GM23338 (cell line): ENCODE results near the gene UNC13C. TPM values are rescaled to one million over a fixed set of nuclear protein-coding genes. Genes with fewer than 3 reads are reported as not detected.

Source experiments
- ATAC-seq: fragments of 200-7000 bp; cut with Tn5 transposase; 3 replicates; pipeline ENCODE4 v1.9.1; 2020
- DNase-seq: peaks from one replicate; pipeline ENCODE4 v3.0.0-alpha.2; 2015; ENCODE audit warnings: low spot score
- H2AFZ ChIP-seq: fragments of 200-600 bp; sonication (generic); 2 replicates; pipeline ENCODE4 v1.8.0; 2016; ENCODE audit warnings: antibody characterized with exemption, mild to moderate bottlenecking, moderate library complexity
- H3F3A ChIP-seq: fragments of 200-600 bp; sonication (generic); replicated peaks from 2 replicates; pipeline ENCODE4 v1.8.0; 2017; ENCODE audit warnings: antibody characterized with exemption, mixed run types, low read depth
- H3K27ac ChIP-seq: fragments of 200-600 bp; sonication (generic); 2 replicates; pipeline ENCODE4 v1.6.1; 2016; ENCODE audit warnings: low read depth
- H3K27me3 ChIP-seq: fragments of 200-600 bp; sonication (generic); 2 replicates; pipeline ENCODE4 v1.8.0; 2016; ENCODE audit warnings: mild to moderate bottlenecking, mixed run types, moderate library complexity; ENCODE audit not compliant: insufficient read depth
- H3K36me3 ChIP-seq: fragments of 200-600 bp; sonication (generic); 2 replicates; pipeline ENCODE4 v1.8.0; 2016; ENCODE audit warnings: mild to moderate bottlenecking; ENCODE audit not compliant: insufficient read depth
- H3K4me1 ChIP-seq: fragments of 200-600 bp; sonication (generic); 2 replicates; pipeline ENCODE4 v1.8.0; 2016; ENCODE audit warnings: mild to moderate bottlenecking, moderate library complexity; ENCODE audit not compliant: insufficient read depth
- H3K4me2 ChIP-seq: fragments of 200-600 bp; sonication (generic); 2 replicates; pipeline ENCODE4 v1.7.1; 2017; ENCODE audit warnings: mixed run types
- H3K4me3 ChIP-seq: fragments of 200-600 bp; sonication (generic); 2 replicates; pipeline ENCODE4 v1.6.1; 2016; ENCODE audit warnings: mixed run types
- H3K79me2 ChIP-seq: fragments of 200-600 bp; sonication (generic); replicated peaks from 2 replicates; pipeline ENCODE4 v1.8.0; 2017; ENCODE audit warnings: mild to moderate bottlenecking; ENCODE audit not compliant: insufficient read depth
- H3K9me2 ChIP-seq: fragments of 200-600 bp; sonication (generic); 2 replicates; pipeline ENCODE4 v1.8.0; 2017; ENCODE audit not compliant: insufficient read depth
- H4K20me1 ChIP-seq: fragments of 200-600 bp; sonication (generic); replicated peaks from 2 replicates; pipeline ENCODE4 v1.8.0; 2017; ENCODE audit warnings: mild to moderate bottlenecking; ENCODE audit not compliant: insufficient read depth
- H3K27ac Mint-ChIP-seq: 2 replicates; pipeline ENCODE4 v1.8.0; 2020; ENCODE audit warnings: inconsistent platforms, mild to moderate bottlenecking, moderate library complexity, mixed read lengths
- H3K27me3 Mint-ChIP-seq: 3 replicates; pipeline ENCODE4 v1.8.0; 2022; ENCODE audit warnings: low read depth, mild to moderate bottlenecking, moderate library complexity, mixed read lengths, inconsistent platforms; ENCODE audit not compliant: insufficient read depth, poor library complexity
- H3K36me3 Mint-ChIP-seq: 3 replicates; pipeline ENCODE4 v1.8.0; 2021; ENCODE audit warnings: low read depth, mild to moderate bottlenecking, inconsistent platforms, moderate library complexity, mixed read lengths
- H3K4me1 Mint-ChIP-seq: 3 replicates; pipeline ENCODE4 v1.8.0; 2020; ENCODE audit warnings: mild to moderate bottlenecking, inconsistent platforms, mixed read lengths
- H3K4me3 Mint-ChIP-seq: 3 replicates; pipeline ENCODE4 v1.8.0; 2021; ENCODE audit warnings: moderate library complexity, mild to moderate bottlenecking, inconsistent platforms, mixed read lengths
- H3K9me3 Mint-ChIP-seq: 3 replicates; pipeline ENCODE4 v1.8.0; 2020; ENCODE audit warnings: moderate library complexity, mild to moderate bottlenecking, inconsistent platforms, mixed read lengths
- EZH2 ChIP-seq: fragments of 200-600 bp; sonication (generic); IDR thresholded peaks from one replicate; pipeline ENCODE4 v1.8.0; 2017; ENCODE audit warnings: antibody characterized with exemption, mild to moderate bottlenecking, low read depth; ENCODE audit not compliant: unreplicated experiment
- EZH2phosphoT487 ChIP-seq: fragments of 200-600 bp; sonication (generic); IDR thresholded peaks from one replicate; pipeline ENCODE4 v1.8.1; 2018; ENCODE audit warnings: antibody characterized with exemption; ENCODE audit not compliant: unreplicated experiment
- JUNB ChIP-seq: IDR thresholded peaks from one replicate; pipeline ENCODE4 v1.6.1; 2016; ENCODE audit warnings: antibody characterized with exemption; ENCODE audit not compliant: unreplicated experiment
- ZNF114 ChIP-seq: fragments of 250-450 bp; sonication (Bioruptor Pico); IDR thresholded peaks from 2 replicates; pipeline ENCODE4 v1.5.0; 2020; ENCODE audit warnings: mild to moderate bottlenecking, moderate library complexity
- ZNF331 ChIP-seq: fragments of 250-450 bp; sonication (Bioruptor Pico); IDR thresholded peaks from 2 replicates; pipeline ENCODE4 v1.5.0; 2020; ENCODE audit warnings: low read depth, mild to moderate bottlenecking, moderate library complexity
- polyA plus RNA-seq: library from polyadenylated mRNA; unstranded; fragments of >200 nt; fragmentation: Nextera tagmentation; extraction: Ambion mirVana; gene quantifications from 2 replicates; pipeline ENCODE4 v1.2.1, GENCODE V29; 2016
- total RNA-seq: library from RNA; depleted of rRNA; stranded (reverse); fragments of >200 nt; shearing (Covaris generic); gene quantifications from 2 replicates; pipeline ENCODE4 v1.2.3, GENCODE V29; 2014
- TF ChIP-seq, protein P1 (sequence below): IDR thresholded peaks from one replicate; pipeline ENCODE4 v1.6.1; 2018; ENCODE audit warnings: antibody characterized with exemption; ENCODE audit not compliant: unreplicated experiment
- TF ChIP-seq, protein P2 (sequence below): IDR thresholded peaks from 2 replicates; pipeline ENCODE4 v1.6.1; 2016; ENCODE audit warnings: antibody characterized with exemption
- TF ChIP-seq, protein P3 (sequence below): fragments of 250-450 bp; sonication (Bioruptor Pico); IDR thresholded peaks from 2 replicates; pipeline ENCODE4 v1.5.0; 2020; ENCODE audit warnings: mild to moderate bottlenecking, moderate library complexity

Gene UNC13C
- total and polyA plus RNA-seq, 2 experiments from 2014 or later = 0.03 TPM; not detected in 1

DNA sequence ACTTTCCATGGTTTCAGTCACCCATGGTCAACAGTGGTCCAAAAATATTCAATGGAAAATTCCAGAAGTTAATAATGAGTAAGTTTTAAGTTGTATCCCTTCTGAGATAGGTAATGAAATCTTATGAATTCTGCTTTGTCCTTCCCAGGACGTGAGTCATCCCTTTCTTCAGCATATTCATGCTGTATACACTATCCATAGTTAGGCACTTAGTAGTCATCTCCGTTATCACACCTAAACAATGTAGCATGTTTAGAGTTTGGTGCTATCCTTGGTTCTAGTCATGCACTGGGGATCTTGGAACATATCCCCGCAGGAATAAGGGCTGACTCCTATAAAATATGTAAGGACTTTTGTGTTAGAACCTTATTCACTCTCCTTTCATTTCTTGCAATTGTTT, 153.2 kb downstream of the UNC13C start:
- Histone ChIP-seq H3K79me2 (no peaks in the 10 kb centered on the region), H3F3A (no peaks in the 10 kb centered on the region), H3K36me3 (no peaks in the 10 kb centered on the region; the same call in 1 of the 2 replicates), H4K20me1 (no peaks in the 10 kb centered on the region), H3K27ac (no peak overlapping the region), H3K9me2 (no peaks in the 10 kb centered on the region), H3K27me3 (no peaks in the 10 kb centered on the region), H3K4me3 (no peak overlapping the region), H3K4me2 (no peak overlapping the region), H3K4me1 (no peaks in the 10 kb centered on the region), H2AFZ (no peak overlapping the region)
- Mint-ChIP-seq H3K27me3 (no peaks in the 10 kb centered on the region), H3K36me3 (no peaks in the 10 kb centered on the region), H3K4me3 (no peak overlapping the region), H3K9me3 (peaks cover 36% of the 10 kb centered on the region; the same call in 2 of the 3 replicates), H3K4me1 (no peaks in the 10 kb centered on the region), H3K27ac (no peak overlapping the region)
- no peak for DNase-seq
- ATAC-seq = no peak
- TF ChIP-seq ZNF114 (CRISPR knock-in tag) = no peak
- TF ChIP-seq, protein P1, sequence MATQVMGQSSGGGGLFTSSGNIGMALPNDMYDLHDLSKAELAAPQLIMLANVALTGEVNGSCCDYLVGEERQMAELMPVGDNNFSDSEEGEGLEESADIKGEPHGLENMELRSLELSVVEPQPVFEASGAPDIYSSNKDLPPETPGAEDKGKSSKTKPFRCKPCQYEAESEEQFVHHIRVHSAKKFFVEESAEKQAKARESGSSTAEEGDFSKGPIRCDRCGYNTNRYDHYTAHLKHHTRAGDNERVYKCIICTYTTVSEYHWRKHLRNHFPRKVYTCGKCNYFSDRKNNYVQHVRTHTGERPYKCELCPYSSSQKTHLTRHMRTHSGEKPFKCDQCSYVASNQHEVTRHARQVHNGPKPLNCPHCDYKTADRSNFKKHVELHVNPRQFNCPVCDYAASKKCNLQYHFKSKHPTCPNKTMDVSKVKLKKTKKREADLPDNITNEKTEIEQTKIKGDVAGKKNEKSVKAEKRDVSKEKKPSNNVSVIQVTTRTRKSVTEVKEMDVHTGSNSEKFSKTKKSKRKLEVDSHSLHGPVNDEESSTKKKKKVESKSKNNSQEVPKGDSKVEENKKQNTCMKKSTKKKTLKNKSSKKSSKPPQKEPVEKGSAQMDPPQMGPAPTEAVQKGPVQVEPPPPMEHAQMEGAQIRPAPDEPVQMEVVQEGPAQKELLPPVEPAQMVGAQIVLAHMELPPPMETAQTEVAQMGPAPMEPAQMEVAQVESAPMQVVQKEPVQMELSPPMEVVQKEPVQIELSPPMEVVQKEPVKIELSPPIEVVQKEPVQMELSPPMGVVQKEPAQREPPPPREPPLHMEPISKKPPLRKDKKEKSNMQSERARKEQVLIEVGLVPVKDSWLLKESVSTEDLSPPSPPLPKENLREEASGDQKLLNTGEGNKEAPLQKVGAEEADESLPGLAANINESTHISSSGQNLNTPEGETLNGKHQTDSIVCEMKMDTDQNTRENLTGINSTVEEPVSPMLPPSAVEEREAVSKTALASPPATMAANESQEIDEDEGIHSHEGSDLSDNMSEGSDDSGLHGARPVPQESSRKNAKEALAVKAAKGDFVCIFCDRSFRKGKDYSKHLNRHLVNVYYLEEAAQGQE = no peak
- TF ChIP-seq JUNB = no peak
- TF ChIP-seq, protein P2, sequence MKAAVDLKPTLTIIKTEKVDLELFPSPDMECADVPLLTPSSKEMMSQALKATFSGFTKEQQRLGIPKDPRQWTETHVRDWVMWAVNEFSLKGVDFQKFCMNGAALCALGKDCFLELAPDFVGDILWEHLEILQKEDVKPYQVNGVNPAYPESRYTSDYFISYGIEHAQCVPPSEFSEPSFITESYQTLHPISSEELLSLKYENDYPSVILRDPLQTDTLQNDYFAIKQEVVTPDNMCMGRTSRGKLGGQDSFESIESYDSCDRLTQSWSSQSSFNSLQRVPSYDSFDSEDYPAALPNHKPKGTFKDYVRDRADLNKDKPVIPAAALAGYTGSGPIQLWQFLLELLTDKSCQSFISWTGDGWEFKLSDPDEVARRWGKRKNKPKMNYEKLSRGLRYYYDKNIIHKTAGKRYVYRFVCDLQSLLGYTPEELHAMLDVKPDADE = no peak
- TF ChIP-seq ZNF331 (CRISPR knock-in tag) = no peak
- TF ChIP-seq EZH2phosphoT487 = no peak
- TF ChIP-seq, protein P3, sequence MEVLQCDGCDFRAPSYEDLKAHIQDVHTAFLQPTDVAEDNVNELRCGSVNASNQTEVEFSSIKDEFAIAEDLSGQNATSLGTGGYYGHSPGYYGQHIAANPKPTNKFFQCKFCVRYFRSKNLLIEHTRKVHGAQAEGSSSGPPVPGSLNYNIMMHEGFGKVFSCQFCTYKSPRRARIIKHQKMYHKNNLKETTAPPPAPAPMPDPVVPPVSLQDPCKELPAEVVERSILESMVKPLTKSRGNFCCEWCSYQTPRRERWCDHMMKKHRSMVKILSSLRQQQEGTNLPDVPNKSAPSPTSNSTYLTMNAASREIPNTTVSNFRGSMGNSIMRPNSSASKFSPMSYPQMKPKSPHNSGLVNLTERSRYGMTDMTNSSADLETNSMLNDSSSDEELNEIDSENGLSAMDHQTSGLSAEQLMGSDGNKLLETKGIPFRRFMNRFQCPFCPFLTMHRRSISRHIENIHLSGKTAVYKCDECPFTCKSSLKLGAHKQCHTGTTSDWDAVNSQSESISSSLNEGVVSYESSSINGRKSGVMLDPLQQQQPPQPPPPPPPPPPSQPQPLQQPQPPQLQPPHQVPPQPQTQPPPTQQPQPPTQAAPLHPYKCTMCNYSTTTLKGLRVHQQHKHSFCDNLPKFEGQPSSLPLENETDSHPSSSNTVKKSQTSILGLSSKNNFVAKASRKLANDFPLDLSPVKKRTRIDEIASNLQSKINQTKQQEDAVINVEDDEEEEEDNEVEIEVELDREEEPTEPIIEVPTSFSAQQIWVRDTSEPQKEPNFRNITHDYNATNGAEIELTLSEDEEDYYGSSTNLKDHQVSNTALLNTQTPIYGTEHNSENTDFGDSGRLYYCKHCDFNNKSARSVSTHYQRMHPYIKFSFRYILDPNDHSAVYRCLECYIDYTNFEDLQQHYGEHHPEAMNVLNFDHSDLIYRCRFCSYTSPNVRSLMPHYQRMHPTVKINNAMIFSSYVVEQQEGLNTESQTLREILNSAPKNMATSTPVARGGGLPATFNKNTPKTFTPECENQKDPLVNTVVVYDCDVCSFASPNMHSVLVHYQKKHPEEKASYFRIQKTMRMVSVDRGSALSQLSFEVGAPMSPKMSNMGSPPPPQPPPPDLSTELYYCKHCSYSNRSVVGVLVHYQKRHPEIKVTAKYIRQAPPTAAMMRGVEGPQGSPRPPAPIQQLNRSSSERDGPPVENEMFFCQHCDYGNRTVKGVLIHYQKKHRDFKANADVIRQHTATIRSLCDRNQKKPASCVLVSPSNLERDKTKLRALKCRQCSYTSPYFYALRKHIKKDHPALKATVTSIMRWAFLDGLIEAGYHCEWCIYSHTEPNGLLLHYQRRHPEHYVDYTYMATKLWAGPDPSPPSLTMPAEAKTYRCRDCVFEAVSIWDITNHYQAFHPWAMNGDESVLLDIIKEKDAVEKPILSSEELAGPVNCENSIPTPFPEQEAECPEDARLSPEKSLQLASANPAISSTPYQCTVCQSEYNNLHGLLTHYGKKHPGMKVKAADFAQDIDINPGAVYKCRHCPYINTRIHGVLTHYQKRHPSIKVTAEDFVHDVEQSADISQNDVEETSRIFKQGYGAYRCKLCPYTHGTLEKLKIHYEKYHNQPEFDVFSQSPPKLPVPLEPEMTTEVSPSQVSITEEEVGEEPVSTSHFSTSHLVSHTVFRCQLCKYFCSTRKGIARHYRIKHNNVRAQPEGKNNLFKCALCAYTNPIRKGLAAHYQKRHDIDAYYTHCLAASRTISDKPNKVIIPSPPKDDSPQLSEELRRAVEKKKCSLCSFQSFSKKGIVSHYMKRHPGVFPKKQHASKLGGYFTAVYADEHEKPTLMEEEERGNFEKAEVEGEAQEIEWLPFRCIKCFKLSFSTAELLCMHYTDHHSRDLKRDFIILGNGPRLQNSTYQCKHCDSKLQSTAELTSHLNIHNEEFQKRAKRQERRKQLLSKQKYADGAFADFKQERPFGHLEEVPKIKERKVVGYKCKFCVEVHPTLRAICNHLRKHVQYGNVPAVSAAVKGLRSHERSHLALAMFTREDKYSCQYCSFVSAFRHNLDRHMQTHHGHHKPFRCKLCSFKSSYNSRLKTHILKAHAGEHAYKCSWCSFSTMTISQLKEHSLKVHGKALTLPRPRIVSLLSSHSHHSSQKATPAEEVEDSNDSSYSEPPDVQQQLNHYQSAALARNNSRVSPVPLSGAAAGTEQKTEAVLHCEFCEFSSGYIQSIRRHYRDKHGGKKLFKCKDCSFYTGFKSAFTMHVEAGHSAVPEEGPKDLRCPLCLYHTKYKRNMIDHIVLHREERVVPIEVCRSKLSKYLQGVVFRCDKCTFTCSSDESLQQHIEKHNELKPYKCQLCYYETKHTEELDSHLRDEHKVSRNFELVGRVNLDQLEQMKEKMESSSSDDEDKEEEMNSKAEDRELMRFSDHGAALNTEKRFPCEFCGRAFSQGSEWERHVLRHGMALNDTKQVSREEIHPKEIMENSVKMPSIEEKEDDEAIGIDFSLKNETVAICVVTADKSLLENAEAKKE (CRISPR knock-in tag) = no peak
- TF ChIP-seq EZH2 = no peak
